K562 (cell line): ENCODE data around the gene MRPL44. TPM values are rescaled to one million over a fixed set of nuclear protein-coding genes. Genes with fewer than 3 reads are reported as not detected.
A peak's percentile ranks its signal among the peaks of the same experiment; 100 is the strongest.

Source experiments
- ADNP ChIP-seq: fragments of 200-800 bp; sonication (Bioruptor generic); IDR thresholded peaks from 2 replicates; pipeline ENCODE4 v1.6.1; 2016; ENCODE audit warnings: missing genetic modification characterization, missing compliant biosample characterization
- ARHGAP35 ChIP-seq: fragments of 450-650 bp; IDR thresholded peaks from 2 replicates; pipeline ENCODE4 v1.6.1; 2018; ENCODE audit not compliant: partially characterized antibody
- BHLHE40 ChIP-seq: IDR thresholded peaks from 2 replicates; pipeline ENCODE4 v1.6.1; 2011; ENCODE audit warnings: low read length, improper control_type of control experiment
- BRD9 ChIP-seq: fragments of 450-650 bp; IDR thresholded peaks from 2 replicates; pipeline ENCODE4 v1.6.1; 2018; ENCODE audit warnings: low read depth; ENCODE audit not compliant: partially characterized antibody
- C11orf30 ChIP-seq: fragments of 450-650 bp; IDR thresholded peaks from 2 replicates; pipeline ENCODE4 v1.6.1; 2016; ENCODE audit warnings: low read depth, mild to moderate bottlenecking
- CBX3 ChIP-seq, 2 experiments: IDR thresholded peaks; 1 replicate in 1 of 2; 2 replicates in 1 of 2; pipeline ENCODE4 v1.6.1; 2012; ENCODE audit warnings: inconsistent platforms in 2 of 2, low read length in 2 of 2, borderline replicate concordance in 1 of 2, control low read depth in 1 of 2
- CBX5 ChIP-seq: IDR thresholded peaks from 2 replicates; pipeline ENCODE4 v1.6.1; 2014; ENCODE audit warnings: low read depth, borderline replicate concordance
- ELF2 ChIP-seq: fragments of 250-450 bp; sonication (Bioruptor Pico); IDR thresholded peaks from 2 replicates; pipeline ENCODE4 v1.5.0; 2021; ENCODE audit warnings: mild to moderate bottlenecking
- HINFP ChIP-seq: fragments of 450-650 bp; conservative IDR thresholded peaks from 2 replicates; pipeline ENCODE4 v1.6.1; 2016; ENCODE audit warnings: missing genetic modification characterization, low read depth, mild to moderate bottlenecking, control low read depth, missing compliant biosample characterization
- HSF4 ChIP-seq: fragments of 250-450 bp; sonication (Bioruptor Pico); IDR thresholded peaks from 2 replicates; pipeline ENCODE4 v2.1.2; 2022; ENCODE audit warnings: mild to moderate bottlenecking, moderate library complexity, borderline replicate concordance
- L3MBTL2 ChIP-seq: fragments of 450-650 bp; IDR thresholded peaks from 2 replicates; pipeline ENCODE4 v1.6.1; 2016; ENCODE audit warnings: mild to moderate bottlenecking, moderate library complexity
- RCOR1 ChIP-seq, 2 experiments: IDR thresholded peaks; 2 replicates each; pipeline ENCODE4 v1.6.1; 2012; ENCODE audit warnings: low read depth in 2 of 2, low read length in 2 of 2, borderline replicate concordance in 1 of 2, improper control_type of control experiment in 1 of 2
- RFX7 ChIP-seq: fragments of 250-450 bp; sonication (Bioruptor Pico); IDR thresholded peaks from 2 replicates; pipeline ENCODE4 v1.5.1; 2021; ENCODE audit warnings: mild to moderate bottlenecking
- SIN3A ChIP-seq, 2 experiments: fragments of 150-350 bp in 1 of 2; IDR thresholded peaks; 2 replicates each; pipeline ENCODE4 v1.6.1; 2011 to 2016; ENCODE audit warnings: borderline replicate concordance in 2 of 2, low read depth in 2 of 2, low read length in 2 of 2, mild to moderate bottlenecking in 2 of 2, moderate library complexity in 2 of 2; ENCODE audit not compliant: control insufficient read depth in 1 of 2
- SNRNP70 ChIP-seq: fragments of 200-400 bp; formaldehyde crosslinking; optimal IDR thresholded peaks from 2 replicates; pipeline ENCODE3; 2017; ENCODE audit warnings: low read depth, low read length
- ZNF655 ChIP-seq: fragments of 250-450 bp; sonication (Bioruptor Pico); IDR thresholded peaks from 2 replicates; pipeline ENCODE4 v1.5.0; 2021
- ZZZ3 ChIP-seq: fragments of 450-650 bp; IDR thresholded peaks from 2 replicates; pipeline ENCODE4 v1.6.1; 2016; ENCODE audit warnings: antibody characterized with exemption, mild to moderate bottlenecking, moderate library complexity
- polyA plus RNA-seq, 8 experiments: library from polyadenylated mRNA; depleted of rRNA in 4 of 8; stranded (reverse) in 5 of 8; unstranded in 3 of 8; fragments of >200 nt; fragmentation: Nextera tagmentation in 2 of 8; fragmentation: Illumina TruSeq in 1 of 8; extraction: Ambion mirVana in 2 of 8; extraction: Trizol in 1 of 8; gene quantifications; 2 replicates each; pipeline versions ENCODE4 v1.2.1 to v1.2.3, GENCODE V29; 2011 to 2014; ENCODE audit warnings: inconsistent platforms in 1 of 8, missing spikeins in 1 of 8
- total RNA-seq, 7 experiments: library from RNA; depleted of rRNA in 6 of 7; stranded (reverse); fragments of >200 nt in 6 of 7; fragmentation: Illumina TruSeq in 2 of 7; extraction: Trizol in 2 of 7; gene quantifications; 2 replicates each; pipeline versions ENCODE4 v1.2.1 to v1.2.3, GENCODE V29; 2011 to 2021; ENCODE audit warnings: low replicate concordance in 1 of 7
- TF ChIP-seq, protein P1 (sequence below): fragments of 250-450 bp; sonication (Bioruptor Pico); IDR thresholded peaks from 2 replicates; pipeline ENCODE4 v1.4.0; 2020; ENCODE audit warnings: mild to moderate bottlenecking, moderate library complexity
- TF ChIP-seq, protein P2 (sequence below): fragments of 250-450 bp; sonication (Bioruptor Pico); IDR thresholded peaks from 2 replicates; pipeline ENCODE4 v1.8.0; 2022; ENCODE audit warnings: moderate library complexity, mild to moderate bottlenecking, inconsistent platforms
- TF ChIP-seq, protein P3 (sequence below): sonication (generic); formaldehyde crosslinking; IDR thresholded peaks from 2 replicates; pipeline ENCODE4 v1.8.1; 2022; ENCODE audit warnings: missing genetic modification reagents

The MRPL44 gene
- total and polyA plus RNA-seq, 9 of the 15 experiments (the other 6 are each of a cell fraction or from before 2014, with no cell fraction given), result 10.4 to 26.0 (median 20.2) TPM

- TF ChIP-seq, protein P1, sequence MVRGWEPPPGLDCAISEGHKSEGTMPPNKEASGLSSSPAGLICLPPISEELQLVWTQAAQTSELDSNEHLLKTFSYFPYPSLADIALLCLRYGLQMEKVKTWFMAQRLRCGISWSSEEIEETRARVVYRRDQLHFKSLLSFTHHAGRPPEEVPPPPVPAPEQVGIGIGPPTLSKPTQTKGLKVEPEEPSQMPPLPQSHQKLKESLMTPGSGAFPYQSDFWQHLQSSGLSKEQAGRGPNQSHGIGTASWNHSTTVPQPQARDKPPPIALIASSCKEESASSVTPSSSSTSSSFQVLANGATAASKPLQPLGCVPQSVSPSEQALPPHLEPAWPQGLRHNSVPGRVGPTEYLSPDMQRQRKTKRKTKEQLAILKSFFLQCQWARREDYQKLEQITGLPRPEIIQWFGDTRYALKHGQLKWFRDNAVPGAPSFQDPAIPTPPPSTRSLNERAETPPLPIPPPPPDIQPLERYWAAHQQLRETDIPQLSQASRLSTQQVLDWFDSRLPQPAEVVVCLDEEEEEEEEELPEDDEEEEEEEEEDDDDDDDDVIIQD (CRISPR knock-in tag), result no peak
- TF ChIP-seq ZNF655 (CRISPR knock-in tag) (no peak), C11orf30 (no peak), ARHGAP35 (no peak), SIN3A (IDR thresholded peaks at IDR 0.05; ENCODE audit: borderline replicate concordance in 2 of 2, control insufficient read depth in 1 of 2, low read depth in 2 of 2, low read length in 2 of 2) (no peak), ADNP (tag) (no peak), RCOR1 (IDR thresholded peaks at IDR 0.05; ENCODE audit: borderline replicate concordance in 1 of 2, low read depth in 2 of 2, low read length in 2 of 2) (no peak), HINFP (tag) (no peak), CBX3 (IDR thresholded peaks at IDR 0.05; ENCODE audit: borderline replicate concordance in 1 of 2, low read length in 2 of 2) (peak in 1 of 2 experiments; percentile 51; a peak in 1 of 3 replicates), L3MBTL2 (no peak; the same call in 1 of the 2 replicates), CBX5 (no peak), BHLHE40 (no peak), HSF4 (no peak; the same call in 1 of the 2 replicates), ZZZ3 (no peak), SNRNP70 (no peak), BRD9 (peak; percentile 45), RFX7 (no peak), ELF2 (CRISPR knock-in tag) (no peak)
- TF ChIP-seq, protein P2, sequence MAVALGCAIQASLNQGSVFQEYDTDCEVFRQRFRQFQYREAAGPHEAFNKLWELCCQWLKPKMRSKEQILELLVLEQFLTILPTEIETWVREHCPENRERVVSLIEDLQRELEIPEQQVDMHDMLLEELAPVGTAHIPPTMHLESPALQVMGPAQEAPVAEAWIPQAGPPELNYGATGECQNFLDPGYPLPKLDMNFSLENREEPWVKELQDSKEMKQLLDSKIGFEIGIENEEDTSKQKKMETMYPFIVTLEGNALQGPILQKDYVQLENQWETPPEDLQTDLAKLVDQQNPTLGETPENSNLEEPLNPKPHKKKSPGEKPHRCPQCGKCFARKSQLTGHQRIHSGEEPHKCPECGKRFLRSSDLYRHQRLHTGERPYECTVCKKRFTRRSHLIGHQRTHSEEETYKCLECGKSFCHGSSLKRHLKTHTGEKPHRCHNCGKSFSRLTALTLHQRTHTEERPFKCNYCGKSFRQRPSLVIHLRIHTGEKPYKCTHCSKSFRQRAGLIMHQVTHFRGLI, result no peak
- TF ChIP-seq, protein P3, sequence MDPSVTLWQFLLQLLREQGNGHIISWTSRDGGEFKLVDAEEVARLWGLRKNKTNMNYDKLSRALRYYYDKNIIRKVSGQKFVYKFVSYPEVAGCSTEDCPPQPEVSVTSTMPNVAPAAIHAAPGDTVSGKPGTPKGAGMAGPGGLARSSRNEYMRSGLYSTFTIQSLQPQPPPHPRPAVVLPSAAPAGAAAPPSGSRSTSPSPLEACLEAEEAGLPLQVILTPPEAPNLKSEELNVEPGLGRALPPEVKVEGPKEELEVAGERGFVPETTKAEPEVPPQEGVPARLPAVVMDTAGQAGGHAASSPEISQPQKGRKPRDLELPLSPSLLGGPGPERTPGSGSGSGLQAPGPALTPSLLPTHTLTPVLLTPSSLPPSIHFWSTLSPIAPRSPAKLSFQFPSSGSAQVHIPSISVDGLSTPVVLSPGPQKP (CRISPR knock-in tag), result no peak
Observed at GRCh38 chr2:223995569-223995968, 38.3 kb downstream of the MRPL44 start (continued).
